Measurements from ENCODE around the gene SERPINA1. TPM values are rescaled to one million over a fixed set of nuclear protein-coding genes. Genes with fewer than 3 reads are reported as not detected.

SERPINA1 gene
- total and polyA plus RNA-seq, 2 of the 13 experiments (the other 11 are each of a cell fraction or from before 2014, with no cell fraction given) = 3,266 to 11,015 TPM

DNA sequence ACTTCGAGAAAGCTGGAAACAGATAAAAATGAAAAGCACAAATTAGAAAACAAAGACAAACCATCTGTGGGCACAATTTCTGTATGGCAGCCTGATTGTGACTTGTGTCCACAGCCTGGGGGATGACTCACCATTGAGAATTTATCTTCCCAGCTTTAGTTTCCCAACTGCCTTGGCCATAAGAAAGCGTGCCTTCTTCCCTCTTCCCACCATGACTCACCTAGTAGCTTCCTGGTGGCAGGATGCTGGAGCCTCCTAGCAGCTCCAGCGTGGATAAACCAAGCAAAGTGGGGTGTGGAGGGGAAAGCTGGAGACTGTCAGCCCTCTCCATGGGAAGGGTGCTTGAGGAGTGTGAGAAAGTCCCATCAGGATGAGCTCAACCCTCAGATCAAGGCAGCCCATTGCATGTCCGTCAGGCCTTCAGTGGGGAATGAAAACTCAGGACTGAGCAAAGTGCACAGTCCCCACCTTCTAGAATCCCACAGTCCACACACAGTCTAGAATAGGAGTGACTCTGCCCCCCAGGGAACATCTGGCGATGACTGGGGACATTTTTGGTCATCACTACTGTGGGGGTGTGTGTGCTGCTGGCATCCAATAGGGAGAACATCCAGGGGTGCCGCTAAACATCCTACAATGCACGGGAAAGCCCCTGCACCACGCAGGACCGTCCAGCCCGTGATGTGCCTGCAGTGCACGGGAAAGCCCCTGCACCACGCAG lies 42.9 kb downstream of the SERPINA1 start:
- FAIRE-seq = no peak
- POLR2A ChIA-PET = interaction anchor here (0.8 to 2.0 kb wide), 7 partner anchors 10 to 254 kb away, joined by 4 to 7 read pairs (median 5); partner anchors contain the start of genes SERPINA1, SERPINA10 and SERPINA6
- no peak overlapping the region for H3K27ac ChIP-seq (ENCODE audit: extremely low read length, insufficient read depth, low read length)
- TF ChIP-seq HDAC2 (CRISPR knock-in tag; IDR thresholded peaks at IDR 0.05) = no peak
- TF ChIP-seq SMAD3 (CRISPR knock-in tag; IDR thresholded peaks at IDR 0.05) = no peak
- TF ChIP-seq HMG20A (CRISPR knock-in tag; IDR thresholded peaks at IDR 0.05; ENCODE audit: borderline replicate concordance) = peak; percentile 31; the same call in 1 of the 2 replicates
- peak; percentile 40; the same call in 1 of the 2 replicates for TF ChIP-seq SAP130 (CRISPR knock-in tag; IDR thresholded peaks at IDR 0.05; ENCODE audit: low read depth)
- no peak for TF ChIP-seq SAFB2 (CRISPR knock-in tag; IDR thresholded peaks at IDR 0.05; ENCODE audit: borderline replicate concordance, low read depth)
- no peak for TF ChIP-seq ZBTB33 (CRISPR knock-in tag; IDR thresholded peaks at IDR 0.05)
- no peak for TF ChIP-seq ATF5 (CRISPR knock-in tag; IDR thresholded peaks at IDR 0.05; ENCODE audit: low read depth)
- no peak for TF ChIP-seq SNAPC2 (CRISPR knock-in tag; IDR thresholded peaks at IDR 0.05)
- TF ChIP-seq HMGA1 (CRISPR knock-in tag; conservative IDR thresholded peaks at IDR 0.05) = no peak
- TF ChIP-seq, protein P1, sequence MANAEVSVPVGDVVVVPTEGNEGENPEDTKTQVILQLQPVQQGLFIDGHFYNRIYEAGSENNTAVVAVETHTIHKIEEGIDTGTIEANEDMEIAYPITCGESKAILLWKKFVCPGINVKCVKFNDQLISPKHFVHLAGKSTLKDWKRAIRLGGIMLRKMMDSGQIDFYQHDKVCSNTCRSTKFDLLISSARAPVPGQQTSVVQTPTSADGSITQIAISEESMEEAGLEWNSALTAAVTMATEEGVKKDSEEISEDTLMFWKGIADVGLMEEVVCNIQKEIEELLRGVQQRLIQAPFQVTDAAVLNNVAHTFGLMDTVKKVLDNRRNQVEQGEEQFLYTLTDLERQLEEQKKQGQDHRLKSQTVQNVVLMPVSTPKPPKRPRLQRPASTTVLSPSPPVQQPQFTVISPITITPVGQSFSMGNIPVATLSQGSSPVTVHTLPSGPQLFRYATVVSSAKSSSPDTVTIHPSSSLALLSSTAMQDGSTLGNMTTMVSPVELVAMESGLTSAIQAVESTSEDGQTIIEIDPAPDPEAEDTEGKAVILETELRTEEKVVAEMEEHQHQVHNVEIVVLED (CRISPR knock-in tag; IDR thresholded peaks at IDR 0.05; ENCODE audit: borderline replicate concordance) = no peak
- peak; percentile 37; the same call in 1 of the 2 replicates for TF ChIP-seq ARID5B (CRISPR knock-in tag; IDR thresholded peaks at IDR 0.05)
- TF ChIP-seq ATF3 (CRISPR knock-in tag; IDR thresholded peaks at IDR 0.05) = peak; percentile 52; the same call in 1 of the 2 replicates
- no peak for TF ChIP-seq ZIK1 (CRISPR knock-in tag; IDR thresholded peaks at IDR 0.05; ENCODE audit: borderline replicate concordance, low read depth)
- peak; percentile 81; the same call in 1 of the 2 replicates for TF ChIP-seq ZNF644 (CRISPR knock-in tag; IDR thresholded peaks at IDR 0.05; ENCODE audit: low read depth)
- TF ChIP-seq ZNF256 (CRISPR knock-in tag; conservative IDR thresholded peaks at IDR 0.05) = no peak

More for the DNA sequence above, 42.9 kb downstream of the SERPINA1 start:
- H3K4me3 ChIP-seq (replicated peaks in 1 of 3; ENCODE audit: insufficient read depth in 1 of 3, low read depth in 2 of 3, low read length in 3 of 3) = no peak overlapping the region
- intact Hi-C loops (cut with micrococcal nuclease; ENCODE audit: unreplicated experiment) = loop anchor here (1.0 kb wide), 1 partner anchor 32 kb away; no protein-coding TSS in a partner anchor
- no peaks in the 10 kb centered on the region; a peak in 1 of 5 replicates for H3K27me3 ChIP-seq (ENCODE audit: control insufficient read depth in 1 of 2, insufficient read depth in 2 of 2, low read length in 2 of 2)
- 38% methylated on average over 3 of the region's 12 CpGs for WGBS (ENCODE audit: low lambda C conversion rate)
- no peaks in the 10 kb centered on the region for H4K20me1 ChIP-seq (ENCODE audit: insufficient read depth, low read length)
- no peaks in the 10 kb centered on the region for H3K9me3 ChIP-seq (ENCODE audit: low read length)
- no peak for ATAC-seq
- BruUV-seq (replicated peaks) = no TSS peak
- peak overlapping the region; percentile 13; the same call in 1 of the 2 replicates for H3K4me2 ChIP-seq (ENCODE audit: low read depth, low read length)
- CTCF ChIA-PET (ENCODE audit: low intra/inter-chr PET ratio, low total read pairs) = no interaction called here
- no peaks in the 10 kb centered on the region for H3K36me3 ChIP-seq (replicated peaks in 1 of 2; ENCODE audit: control insufficient read depth in 1 of 2, insufficient read depth in 2 of 2, low read length in 2 of 2)
- no peak overlapping the region for H3K9ac ChIP-seq (ENCODE audit: insufficient read depth, low read depth, low read length)
- peaks cover 94% of the 10 kb centered on the region for H3K4me1 ChIP-seq (ENCODE audit: insufficient read depth, low read length)
- no peak overlapping the region for H2AFZ ChIP-seq (ENCODE audit: low read length)
- H3K79me2 ChIP-seq (ENCODE audit: insufficient read depth, low read length) = no peaks in the 10 kb centered on the region
- peak; percentile 68 for DNase-seq (ENCODE audit: low spot score)
- in situ Hi-C loops (cut with HindIII; ENCODE audit: extremely low pct_ligation_motif_present, low pct_unique_long_range_greater_than_20kb) = no loop called here
